ENCODE measurements around the gene MCM5.
A peak's percentile ranks its signal among the peaks of the same experiment; 100 is the strongest.
"Not testable (repeated sequence)": the region's sequence is repeated elsewhere in the genome, so short reads cannot be mapped to it uniquely, and the experiment has no call there.

MCM5 gene

GRCh38 chr22:35399678-35400500 lies at the start of gene MCM5:
Gene MCM5 (plus strand): TSS chr22:35400140. CDS start chr22:35400439, 299 bp downstream.
- DNase-seq = peak; percentile 97

GRCh38 chr22:35350539-35351503 lies 49.1 kb upstream of the MCM5 start:
- peak; percentile 81 for DNase-seq

GRCh38 chr22:35352214-35353111 lies 47.5 kb upstream of the MCM5 start:
- DNase-seq = no peak

- no peak for DNase-seq
Observed at GRCh38 chr22:35353318-35353717, 46.6 kb upstream of the MCM5 start.

- DNase-seq = no peak
Observed at GRCh38 chr22:35354068-35354467, 45.9 kb upstream of the MCM5 start.

GRCh38 chr22:35357883-35358621 lies 41.9 kb upstream of the MCM5 start:
- DNase-seq = no peak

GRCh38 chr22:35359380-35360065 lies 40.4 kb upstream of the MCM5 start:
- no peak for DNase-seq

- DNase-seq = no peak
Observed at GRCh38 chr22:35361001-35361558, 38.9 kb upstream of the MCM5 start.

- no peak for DNase-seq
Observed at GRCh38 chr22:35363566-35364086, 36.3 kb upstream of the MCM5 start.

- not testable (repeated sequence) for DNase-seq
Observed at GRCh38 chr22:35364230-35364629, 35.7 kb upstream of the MCM5 start.

GRCh38 chr22:35367331-35367886 lies 32.5 kb upstream of the MCM5 start:
- no peak for DNase-seq

- DNase-seq = no peak
Observed at GRCh38 chr22:35368386-35368785, 31.6 kb upstream of the MCM5 start.

GRCh38 chr22:35369996-35370395 lies 29.9 kb upstream of the MCM5 start:
- no peak for DNase-seq

GRCh38 chr22:35373781-35374180 lies 26.2 kb upstream of the MCM5 start:
- no peak for DNase-seq

- DNase-seq = no peak
Observed at GRCh38 chr22:35375031-35375430, 24.9 kb upstream of the MCM5 start.

GRCh38 chr22:35375526-35375925 lies 24.4 kb upstream of the MCM5 start:
- DNase-seq = no peak

GRCh38 chr22:35376728-35377472 lies 23.0 kb upstream of the MCM5 start:
- DNase-seq = peak; percentile 83

- DNase-seq = no peak
Observed at GRCh38 chr22:35377735-35378134, 22.2 kb upstream of the MCM5 start.

- no peak for DNase-seq
Observed at GRCh38 chr22:35378621-35379020, 21.3 kb upstream of the MCM5 start.

Measured in NCI-H2171 (cell line).